GM21723 (cell line): ENCODE results near the gene FLII.
"Not testable (repeated sequence)": the region's sequence is repeated elsewhere in the genome, so short reads cannot be mapped to it uniquely, and the experiment has no call there.

ENCODE experiments used
- ATAC-seq: cut with Tn5 transposase; IDR thresholded peaks from one replicate; pipeline ENCODE4 v1.9.1; 2021; ENCODE audit warnings: mild to moderate bottlenecking, moderate library complexity; ENCODE audit not compliant: unreplicated experiment

FLII gene

DNA sequence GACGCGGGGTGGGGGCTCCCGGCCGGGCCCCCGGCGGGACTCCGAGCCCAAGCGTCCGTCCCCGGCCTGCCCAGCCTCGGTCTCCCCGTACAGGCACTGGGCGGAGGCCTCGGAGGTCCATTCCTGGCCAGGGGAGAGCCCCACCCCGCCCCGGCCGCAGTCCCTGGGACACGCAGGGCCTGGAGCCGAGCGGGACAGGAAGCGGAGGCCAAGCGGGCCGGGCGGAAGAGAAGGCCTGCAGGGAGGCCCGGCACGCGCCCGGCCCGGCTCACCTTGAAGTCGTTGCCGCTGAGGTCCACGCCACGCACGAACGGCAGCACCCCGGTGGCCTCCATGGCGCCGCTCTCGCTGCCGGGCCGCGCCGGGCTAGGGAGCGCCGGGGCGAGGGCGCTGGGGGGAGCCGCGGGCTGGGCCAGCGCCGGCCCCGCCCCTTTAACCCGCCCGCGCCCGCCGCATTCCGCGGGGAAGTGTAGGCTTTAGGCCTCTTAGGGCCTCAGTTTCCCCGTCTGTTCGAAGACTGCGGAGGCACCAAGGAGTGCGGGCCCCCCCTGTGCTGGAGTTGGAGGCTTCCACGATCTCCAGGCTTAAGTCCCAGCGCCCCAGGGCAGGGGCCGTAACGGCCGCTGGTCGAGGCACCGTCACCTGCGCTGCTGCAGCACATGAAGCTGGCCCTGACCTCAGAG lies at the start of gene FLII:
Gene FLII, minus strand, starts transcription at position 383 of the 683 bp plus-strand sequence. Its CDS starts 48 bp downstream, at position 335.
- peak; percentile 28 for ATAC-seq

DNA sequence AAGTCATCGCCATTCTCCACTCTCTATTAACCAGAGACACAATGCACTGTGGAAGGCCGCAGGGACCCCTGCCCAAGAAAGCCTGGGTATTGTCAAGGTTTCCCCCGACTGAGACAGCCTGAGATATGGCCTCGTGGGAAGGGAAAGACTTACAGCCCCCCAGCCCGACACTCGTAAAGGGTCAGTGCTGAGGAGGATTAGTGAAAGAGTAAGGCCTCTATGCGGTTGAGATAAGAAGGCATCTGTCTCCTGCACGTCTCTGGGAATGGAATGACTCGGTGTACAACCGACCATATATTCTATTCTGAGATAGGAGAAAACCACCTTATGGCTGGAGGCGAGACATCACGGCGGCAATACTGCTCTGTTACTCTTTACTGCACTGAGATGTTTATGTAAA lies 44.7 kb upstream of the FLII start:
- ATAC-seq = not testable (repeated sequence)

DNA sequence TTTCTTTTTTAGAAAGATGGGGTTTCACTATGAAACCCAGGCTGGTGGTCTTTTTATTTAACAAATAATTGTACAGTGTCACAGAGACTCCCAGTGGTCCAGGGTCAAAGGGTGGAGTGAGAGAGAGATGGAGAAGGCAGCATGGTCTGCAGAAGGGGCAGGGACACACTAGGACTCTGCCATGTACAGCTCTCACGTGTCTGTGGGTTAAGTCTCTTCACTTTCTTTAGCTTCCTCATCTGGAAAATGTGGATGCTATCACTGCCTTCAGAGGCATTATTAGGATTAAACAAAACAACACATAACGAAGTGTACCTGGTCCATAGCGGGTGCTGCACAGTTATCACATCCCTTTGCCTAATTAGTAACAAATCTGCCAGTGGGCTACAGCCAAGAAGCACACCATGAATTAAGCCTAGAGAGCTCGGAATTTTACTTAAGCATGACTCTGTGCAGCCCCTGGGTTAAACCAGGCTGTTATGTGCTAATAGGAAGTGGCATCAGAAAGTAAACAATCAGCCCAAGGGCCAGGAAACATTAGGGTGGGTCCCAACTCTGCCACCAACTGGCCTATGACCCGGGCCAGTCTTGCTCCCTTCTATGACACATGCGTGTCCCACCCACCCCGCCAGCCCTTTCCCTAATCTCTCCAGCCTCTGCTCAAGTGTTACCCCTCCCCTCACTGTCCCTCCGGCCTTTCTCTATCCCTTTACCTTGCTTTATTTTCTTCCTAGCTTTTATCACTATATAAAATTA lies 42.4 kb upstream of the FLII start:
- no peak for ATAC-seq

DNA sequence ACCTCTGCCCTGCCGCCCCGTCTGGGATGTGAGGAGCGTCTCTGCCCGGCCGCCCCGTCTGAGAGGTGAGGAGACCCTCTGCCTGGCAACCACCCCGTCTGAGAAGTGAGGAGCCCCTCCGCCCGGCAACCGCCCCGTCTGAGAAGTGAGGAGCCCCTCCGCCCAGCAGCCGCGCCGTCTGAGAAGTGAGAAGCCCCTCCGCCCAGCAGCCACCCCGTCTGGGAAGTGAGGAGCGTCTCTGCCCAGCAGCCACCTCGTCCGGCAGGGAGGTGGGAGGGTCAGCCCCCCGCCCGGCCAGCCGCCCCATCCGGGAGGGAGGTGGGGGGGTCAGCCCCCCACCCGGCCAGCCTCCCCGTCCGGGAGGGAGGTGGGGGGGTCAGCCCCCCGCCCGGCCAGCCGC lies 39.5 kb upstream of the FLII start:
- ATAC-seq = not testable (repeated sequence)

DNA sequence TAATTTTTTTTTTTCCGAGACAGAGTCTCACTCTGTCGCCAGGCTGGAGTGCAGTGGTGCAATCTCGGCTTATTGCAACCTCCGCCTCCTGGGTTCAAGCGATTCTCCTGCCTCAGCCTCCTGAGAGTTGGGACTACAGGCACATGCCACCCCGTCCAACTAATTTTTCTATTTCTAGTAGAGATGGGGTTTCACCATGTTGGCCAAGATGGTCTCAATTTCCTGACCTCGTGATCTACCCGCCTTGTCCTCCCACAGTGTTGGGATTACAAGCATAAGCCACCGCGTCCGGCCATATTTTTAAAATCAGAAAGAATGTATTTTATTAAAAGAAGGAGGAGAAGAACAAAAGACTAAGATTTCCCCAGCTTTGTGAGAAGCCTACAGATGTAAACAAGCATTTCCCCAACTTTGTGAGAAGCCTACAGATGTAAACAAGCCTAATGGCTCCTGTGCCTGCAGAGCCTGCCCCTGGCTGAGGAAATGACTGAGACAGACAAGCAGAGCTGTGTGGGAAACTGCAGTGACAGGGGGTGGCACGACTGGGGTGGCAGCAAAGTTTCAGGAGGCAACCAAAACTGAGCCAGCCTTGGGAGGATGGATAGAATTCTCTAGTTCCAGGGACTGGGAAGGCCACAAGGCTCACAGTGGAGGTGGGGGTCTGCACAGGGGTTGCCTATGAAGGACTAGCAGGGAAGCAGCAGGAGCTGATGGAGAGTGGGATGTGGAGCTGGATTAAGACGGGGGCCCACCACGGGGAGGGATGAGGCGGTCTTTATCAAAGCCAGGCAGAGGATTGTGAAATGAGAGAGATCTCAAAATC lies 33.4 kb upstream of the FLII start:
- no peak for ATAC-seq

DNA sequence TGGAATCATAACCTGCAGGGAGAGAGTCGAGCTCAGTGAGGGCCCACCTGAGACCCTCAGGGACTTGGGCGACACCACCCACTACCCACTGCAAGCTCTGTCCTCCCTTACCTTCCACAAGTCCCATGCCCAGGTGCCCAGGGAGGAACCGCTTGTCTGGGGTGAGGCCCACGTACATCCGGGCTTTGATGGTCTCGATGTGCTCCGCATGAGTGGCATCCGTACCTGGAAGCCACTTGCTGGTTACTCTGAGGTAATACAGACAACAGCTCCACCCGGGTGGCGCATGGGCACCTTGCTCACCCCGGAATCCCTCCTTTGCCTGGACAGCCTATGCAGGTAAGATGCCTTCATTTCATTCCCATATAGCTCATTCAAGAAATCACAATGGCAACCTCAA lies 26.8 kb upstream of the FLII start:
- no peak for ATAC-seq

DNA sequence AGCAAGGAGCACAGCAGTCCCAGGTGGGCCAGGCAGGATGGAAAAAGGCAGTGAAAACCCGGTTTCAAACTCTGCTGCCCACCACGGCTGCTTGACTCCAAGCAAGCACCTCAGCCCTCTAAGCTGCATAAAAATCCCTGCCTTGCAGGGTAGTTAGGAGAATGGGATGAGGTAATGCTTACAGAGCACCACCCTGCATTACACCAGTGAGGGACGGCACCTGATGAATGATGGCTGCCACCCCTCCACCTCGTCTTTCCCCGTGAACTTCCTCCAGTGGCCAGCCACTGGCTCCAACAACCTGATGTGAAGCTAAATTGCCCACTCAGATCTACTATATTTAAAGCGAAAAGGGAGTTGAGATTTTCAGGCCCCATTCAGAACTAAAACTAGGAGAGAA lies 23.2 kb upstream of the FLII start:
- no peak for ATAC-seq

DNA sequence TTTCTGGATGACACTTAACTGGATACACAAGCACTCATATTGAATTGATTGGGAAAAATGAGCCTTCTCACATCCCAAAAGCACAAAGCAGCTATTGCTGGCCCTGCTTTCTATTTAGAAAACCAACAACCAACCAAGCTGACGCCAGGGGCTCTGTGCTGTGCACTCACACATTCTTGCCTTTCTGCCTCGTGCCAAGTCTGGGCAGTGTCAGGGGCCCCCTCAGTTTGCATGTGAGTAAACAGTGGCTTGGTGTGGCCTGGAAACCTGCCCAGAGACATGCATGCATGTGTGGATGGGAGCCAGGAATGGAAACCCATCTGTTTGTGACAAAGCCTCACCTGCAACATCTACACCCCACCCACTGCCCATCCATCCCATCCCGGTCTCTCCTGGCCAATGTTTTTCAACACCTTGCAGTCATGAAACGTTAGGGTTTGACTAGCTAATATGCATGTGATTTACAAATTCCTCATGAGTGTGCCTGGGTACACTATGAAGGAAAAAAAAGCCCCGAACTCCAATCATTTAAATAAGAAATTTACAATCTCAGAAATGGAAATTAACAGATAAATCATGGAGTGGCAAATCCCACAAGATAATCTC lies 22.3 kb upstream of the FLII start:
- no peak for ATAC-seq

DNA sequence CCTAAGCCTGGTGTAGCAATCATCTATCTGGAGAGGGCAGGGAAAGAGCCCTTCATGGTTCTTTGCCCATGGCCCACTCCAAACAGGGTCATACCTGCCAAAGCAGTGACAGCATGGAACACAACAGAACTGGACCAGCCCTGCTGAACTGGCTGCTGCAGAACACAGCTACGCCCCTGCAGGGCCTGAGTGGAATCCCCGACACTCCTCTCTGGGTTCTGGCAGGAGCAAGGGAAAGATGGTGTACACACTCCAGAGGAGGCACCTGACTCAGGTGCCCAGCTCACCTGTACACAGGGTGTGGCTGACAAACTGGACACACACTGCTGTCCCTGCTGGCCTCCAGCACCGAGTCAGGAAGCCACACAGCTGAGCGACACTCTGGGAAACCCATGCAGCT lies 21.7 kb upstream of the FLII start:
- no peak for ATAC-seq

DNA sequence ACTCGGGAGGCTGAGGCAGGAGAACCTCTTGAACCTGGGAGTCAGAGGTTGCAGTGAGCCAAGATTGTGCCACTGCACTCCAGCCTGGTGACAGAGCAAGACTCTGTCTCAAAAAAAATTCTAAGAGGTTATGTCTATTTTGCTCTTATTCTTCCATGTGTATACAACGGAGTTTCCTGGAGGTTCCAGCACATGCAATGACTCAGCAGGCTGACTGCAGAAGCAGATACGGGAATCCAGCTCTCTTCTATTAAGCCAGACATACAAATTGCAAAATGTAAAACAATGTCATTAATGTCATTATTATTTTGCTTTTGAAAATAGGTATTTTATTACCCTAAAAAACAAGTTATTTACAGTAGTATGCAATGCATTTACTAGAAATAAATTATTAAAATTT lies 20.3 kb upstream of the FLII start:
- no peak for ATAC-seq

DNA sequence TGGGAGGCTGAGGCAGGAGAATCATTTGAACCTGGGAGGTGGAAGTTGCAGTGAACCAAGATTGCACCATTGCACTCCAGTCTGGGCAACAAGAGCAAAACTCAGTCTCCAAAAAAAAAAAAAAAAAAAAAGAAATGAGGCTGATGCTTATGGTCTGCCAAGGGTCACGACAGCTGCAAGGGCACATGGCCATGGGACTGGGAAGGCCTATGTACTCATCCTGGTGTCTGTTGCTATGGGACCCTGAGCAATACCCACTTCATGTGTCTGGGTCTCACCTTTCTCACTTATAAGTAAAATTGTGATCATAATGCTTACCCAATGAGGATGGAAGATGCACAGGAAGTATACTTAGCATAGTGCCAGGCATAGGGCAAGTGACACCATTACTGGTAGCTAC lies 18.5 kb upstream of the FLII start:
- no peak for ATAC-seq

DNA sequence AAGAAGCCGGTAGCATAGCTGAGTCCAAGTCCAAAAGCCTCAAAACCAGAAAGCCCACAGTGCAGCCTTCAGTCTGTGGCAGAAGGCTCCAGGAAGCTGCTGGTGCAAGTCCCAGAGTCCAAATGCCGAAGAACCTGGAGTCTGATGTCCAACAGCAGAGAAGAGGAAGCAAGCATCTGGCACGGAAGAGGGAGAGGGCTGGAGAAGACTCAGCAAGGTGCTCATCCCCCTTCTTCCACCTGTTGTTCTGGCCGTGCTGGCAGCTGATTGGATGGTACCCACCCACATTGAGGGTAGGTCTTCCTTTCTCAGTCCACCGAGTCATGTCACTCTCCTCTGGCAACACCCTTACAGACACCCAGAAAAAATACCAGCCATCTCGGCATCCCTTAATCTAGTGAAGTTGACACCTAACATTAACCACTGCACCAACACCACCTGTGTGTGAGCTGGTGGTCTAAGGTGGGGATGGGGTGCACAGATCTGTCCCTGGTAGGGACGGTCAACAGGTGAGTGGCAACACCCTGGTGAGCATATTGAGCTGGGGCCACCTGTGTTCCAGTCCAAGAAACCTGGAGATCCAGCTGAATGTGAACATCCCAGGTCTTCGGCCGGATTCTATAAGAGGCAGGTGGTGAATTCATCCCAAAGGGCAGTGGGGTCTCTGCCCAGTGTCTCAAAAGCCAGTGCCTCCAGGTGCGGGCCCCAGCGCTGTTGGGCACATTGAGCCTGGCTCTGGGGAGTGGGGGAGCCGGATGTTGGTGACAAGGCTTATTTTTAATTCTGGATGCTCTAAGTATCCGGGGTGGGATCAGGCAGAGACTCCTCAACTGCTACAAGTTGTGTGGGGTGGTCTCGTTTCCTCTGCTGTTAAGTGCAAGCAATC lies 11.8 kb upstream of the FLII start:
- ATAC-seq = no peak

DNA sequence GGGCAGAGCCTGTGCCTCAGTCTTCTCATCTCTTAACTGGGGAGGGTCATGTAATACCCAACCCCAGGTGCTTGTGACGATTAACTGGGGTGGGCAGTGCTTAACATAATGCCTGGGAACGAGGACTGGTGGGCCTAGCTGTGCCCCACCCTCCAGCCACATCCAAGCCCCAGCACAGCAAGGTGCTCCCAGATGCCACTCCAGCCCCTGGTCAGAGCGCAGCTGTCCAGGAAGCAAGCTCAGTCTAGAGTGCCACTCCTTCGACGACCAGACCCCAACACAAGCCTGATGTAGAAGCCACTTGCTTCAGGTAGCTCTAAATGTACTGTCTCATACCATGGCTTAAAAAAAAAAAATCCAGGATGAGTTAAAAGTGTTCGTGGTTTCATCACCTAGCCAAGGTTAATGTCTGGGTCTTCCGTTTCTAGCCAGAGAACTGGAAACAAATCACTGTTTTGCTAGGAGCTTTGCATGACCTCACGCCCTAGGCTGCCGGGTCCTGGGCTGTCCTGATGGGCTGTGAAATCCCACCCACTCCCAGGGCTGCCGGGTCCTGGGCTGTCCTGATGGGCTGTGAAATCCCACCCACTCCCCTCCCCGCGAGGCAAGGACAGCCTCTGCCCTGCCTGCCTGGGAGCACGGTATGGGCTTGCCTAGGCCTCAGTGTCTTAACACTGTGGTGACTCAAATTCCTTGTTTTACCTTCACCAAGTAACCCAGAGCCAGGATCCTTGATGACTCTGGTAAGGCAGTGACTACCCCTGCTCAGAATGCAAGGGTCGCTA lies 9.6 kb upstream of the FLII start:
- ATAC-seq = no peak

DNA sequence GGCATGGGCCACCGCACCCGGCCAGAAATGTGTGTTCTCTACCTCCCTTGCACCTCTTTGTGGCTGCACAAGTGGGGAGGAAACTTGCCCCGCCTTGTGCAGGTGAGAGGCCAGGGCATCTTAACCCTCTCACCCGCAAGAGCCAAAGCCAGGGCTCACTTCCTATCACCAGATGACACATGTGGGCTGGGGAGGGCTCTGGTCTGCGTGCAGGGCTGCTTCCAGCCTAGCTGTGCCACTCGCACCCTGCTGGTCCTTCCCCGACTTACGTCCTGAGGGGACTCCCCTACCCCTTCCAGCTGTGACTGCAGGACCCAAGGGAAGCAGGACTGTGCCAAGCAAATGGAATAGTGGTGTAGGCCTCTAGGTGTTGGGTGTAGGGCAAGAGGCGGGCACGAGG lies 8.8 kb upstream of the FLII start:
- no peak for ATAC-seq

DNA sequence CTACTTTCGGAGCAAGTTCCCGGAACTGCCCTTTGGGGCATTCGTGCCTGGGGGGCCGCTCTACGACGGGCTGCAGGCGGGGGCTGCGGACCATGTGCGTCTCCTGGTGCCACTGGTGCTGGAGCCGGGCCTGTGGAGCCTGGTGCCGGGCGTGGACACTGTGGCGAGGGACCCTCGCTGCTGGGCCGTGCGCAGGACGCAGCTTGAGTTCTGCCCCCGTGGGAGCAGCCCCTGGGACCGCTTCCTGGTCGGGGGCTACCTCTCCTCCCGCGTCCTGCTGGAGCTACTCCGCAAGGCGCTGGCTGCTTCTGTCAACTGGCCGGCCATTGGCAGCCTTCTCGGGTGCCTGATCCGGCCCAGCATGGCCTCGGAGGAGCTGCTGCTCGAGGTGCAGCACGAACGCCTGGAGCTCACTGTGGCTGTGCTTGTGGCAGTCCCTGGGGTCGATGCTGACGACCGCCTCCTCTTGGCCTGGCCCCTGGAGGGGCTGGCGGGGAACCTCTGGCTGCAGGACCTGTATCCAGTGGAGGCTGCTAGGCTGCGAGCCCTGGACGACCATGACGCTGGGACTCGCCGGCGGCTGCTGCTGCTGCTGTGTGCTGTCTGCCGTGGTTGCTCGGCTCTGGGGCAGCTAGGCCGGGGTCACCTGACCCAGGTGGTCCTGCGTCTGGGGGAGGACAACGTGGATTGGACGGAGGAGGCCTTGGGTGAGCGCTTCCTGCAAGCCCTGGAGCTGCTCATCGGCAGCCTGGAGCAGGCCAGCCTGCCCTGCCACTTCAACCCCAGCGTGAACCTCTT lies 5.5 kb upstream of the FLII start:
- no peak for ATAC-seq

DNA sequence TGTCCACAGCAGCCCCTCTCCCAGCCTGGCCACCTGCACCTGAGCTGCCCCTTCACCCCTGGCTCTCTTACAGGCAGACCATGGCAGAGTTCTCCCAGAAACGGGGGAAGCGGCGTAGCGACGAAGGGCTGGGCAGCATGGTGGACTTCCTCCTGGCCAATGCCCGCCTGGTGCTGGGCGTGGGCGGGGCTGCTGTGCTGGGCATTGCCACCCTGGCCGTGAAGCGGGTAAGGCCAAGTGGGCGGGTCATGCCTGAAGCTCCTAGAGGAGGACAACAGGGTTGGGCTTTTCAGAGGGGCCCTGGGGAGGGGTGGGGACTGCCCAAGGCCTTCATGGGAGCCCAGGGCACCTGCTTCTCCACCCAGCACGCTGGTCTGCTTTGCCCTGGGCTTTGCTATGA lies 4.1 kb upstream of the FLII start:
- no peak for ATAC-seq

DNA sequence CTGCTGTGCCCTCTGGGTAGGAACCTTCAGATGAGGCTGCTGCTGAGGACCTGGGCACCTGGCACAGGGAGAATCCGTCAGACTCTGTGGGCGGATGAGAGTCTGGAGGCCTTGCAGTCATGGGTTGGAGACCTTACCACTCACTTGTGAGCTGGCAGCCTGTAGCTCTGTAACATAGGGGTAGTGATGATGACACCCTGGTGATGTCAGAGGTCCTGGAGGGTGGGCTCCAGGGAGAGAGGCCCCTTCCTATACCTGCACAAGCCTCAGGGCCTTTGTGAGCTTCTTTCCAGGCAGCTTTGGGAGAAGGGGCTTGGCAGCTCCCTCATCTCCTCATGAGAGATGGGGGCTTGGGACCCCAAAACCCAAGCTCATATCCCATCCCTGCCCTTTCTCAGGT lies 3.6 kb upstream of the FLII start:
- ATAC-seq = no peak

DNA sequence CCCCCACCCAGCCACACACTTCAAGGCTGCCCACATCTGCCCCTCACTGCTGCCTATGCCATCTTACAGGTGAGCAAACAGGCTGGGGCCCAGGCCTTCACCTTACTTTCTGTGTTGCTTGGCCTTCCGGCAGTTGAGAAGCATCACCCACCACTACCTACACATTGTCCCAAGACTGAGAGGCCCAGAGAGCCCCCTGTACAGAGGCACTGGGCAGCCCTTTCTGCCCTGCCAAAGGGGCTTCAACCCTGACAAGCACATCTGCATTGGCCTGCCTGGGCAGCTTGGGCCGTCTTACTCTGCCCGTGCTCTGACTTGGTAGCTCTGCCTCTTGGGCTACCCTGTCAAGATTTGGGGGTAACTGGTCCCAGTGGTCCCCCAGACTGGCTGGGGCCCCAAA lies 3.1 kb upstream of the FLII start:
- no peak for ATAC-seq

DNA sequence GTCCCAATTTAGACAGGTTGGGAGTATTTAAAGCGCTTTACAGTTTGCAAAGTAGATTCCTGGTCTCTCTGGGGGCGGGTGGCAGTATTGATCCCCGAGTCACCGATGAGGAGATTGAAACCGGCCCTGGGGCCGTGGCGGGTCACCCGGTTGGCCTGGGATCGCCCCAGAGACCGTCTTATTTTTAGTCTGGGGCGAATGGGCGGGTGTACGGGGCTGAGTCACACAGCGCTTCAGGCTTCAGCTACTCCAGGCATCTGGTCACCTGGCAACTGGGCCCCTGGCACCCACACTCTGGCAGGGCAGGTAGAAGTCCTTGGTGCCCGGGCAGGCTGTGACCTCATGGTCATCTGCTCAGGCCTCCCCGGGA lies 2.6 kb upstream of the FLII start:
- ATAC-seq = peak; percentile 15
